T-helper 1 cell treated with Interleukin-12 subunit alpha and Interleukin-12 subunit beta and Interleukin-4 antibody, amounts not matched to agents 30 ng/mL and 1 ng/mL, for 36 hours (primary cell): ENCODE results near the gene QSOX1. TPM values are rescaled to one million over a fixed set of nuclear protein-coding genes. Genes with fewer than 3 reads are reported as not detected.

Source experiments
- intact Hi-C: fragments of 100-400 bp; cut with micrococcal nuclease; formaldehyde crosslinking; loops from one replicate; pipeline ENCODE4 v1.15.1; 2024
- total RNA-seq: library from RNA; stranded (reverse); gene quantifications from 2 replicates; pipeline ENCODE4 v1.2.3, GENCODE V29; 2022

QSOX1 gene
- total RNA-seq, 1 donor from 2014 or later: 40.5 TPM

DNA sequence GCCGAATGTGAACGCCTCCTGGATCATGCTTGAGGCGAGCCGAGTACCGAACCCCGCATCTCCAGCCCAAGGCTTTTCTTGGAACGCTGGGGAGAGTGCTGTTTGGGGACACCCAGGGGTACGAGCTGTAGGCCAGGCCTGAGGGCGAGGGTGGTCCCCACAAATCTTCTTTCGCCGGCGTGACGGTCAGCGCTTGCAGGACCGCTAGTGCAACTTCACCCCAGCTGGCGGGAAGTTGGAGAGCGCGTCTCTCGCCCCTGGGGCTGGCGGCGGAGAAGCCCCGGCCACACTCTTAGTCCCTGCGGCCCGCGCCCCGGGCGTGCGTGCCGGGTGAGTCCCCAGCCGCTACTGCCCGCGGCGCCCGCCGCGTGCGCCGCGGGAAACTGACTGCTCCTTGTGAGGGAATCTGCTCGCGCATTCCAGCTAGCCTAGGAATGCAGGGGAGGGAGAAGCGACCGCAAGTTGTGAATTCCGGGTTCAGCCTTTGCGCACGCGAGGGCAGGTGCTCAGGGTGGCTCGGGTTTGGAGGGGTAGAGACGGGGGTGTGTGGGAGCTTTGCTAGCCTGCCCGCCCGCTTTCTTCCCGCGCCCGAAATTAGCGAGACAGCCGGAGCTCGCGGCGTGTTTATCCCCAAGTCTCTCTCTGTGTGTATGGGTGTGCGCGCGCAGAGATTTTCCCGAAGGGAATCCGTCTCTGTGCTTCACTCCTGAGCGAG is 76.3 kb downstream of the QSOX1 start:
- intact Hi-C loops: loop anchor here (5.0 to 10.0 kb wide), 3 partner anchors 279 to 1254 kb away; partner anchors contain the start of genes CACNA1E and CEP350

DNA sequence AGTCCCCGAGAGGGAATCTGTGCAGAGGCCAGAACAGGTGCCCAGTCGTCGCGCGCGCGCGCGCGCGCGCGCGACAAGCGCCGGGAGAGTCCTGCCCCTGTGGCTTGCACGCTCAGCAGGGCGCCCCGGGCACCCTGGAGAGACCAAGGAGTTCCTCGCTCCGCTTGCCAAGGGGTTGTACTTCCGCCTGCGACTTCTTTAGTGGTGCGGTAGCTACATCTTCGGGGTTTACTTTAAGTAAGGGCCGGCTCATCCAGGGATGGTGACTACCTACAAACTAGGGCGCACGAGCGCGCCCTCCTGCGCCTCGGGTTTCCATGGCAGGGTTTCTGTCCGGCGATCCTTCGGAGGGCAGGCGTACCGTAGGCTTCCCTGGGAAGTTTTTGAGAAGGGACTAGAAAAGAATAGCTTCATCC is 76.8 kb downstream of the QSOX1 start:
- intact Hi-C loops: loop anchor here (5.0 to 10.0 kb wide), 3 partner anchors 279 to 1253 kb away; partner anchors contain the start of genes CACNA1E and CEP350

DNA sequence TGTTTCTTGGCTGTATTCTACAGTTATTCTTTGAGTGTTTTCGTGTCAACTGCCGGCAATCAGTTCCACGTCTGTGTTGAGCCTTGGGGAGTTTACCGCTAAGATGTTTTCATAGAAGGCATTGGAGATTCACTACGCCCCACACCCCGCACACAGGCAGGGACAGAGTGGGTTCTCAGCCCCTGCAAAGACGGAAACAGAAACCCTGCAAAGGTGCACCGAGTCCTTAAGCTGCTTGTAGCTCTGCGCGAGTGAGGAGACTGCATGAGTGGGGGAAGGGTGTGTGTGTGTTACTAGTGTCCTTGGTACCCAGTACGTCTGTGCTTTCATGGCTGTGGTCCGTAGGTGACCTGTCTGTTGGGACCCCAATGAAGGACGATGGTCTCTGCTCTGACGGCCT is 77.3 kb downstream of the QSOX1 start:
- intact Hi-C loops: loop anchor here (5.0 to 10.0 kb wide), 3 partner anchors 280 to 1253 kb away; partner anchors contain the start of genes CACNA1E and CEP350

DNA sequence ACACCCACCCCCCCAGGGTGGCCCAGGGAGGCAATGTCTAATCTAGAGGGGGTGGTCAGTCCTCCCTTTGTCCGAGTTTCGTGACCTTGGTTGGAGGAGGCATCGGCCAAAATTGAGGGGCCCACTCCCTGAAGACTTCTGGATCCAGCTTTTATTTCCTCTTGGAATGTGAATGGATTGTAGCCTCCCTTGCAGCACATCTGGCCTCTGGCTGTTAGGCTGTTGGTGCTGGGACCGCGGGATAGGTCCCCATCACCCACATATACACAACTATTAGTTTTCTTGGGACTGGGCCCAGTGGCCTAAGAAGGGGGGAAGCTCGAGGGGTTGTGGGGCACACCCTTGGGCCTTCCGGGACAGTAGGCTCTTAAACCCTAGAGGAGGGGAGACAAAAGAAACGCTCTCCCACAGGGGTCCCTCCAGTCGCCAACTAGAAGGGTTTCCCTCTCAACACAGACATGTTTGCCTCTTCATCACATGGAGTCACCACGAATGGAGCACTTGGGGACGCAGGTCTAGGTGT is 77.9 kb downstream of the QSOX1 start:
- intact Hi-C loops: loop anchor here (5.0 to 10.0 kb wide), 3 partner anchors 280 to 1252 kb away; partner anchors contain the start of genes CACNA1E and CEP350

DNA sequence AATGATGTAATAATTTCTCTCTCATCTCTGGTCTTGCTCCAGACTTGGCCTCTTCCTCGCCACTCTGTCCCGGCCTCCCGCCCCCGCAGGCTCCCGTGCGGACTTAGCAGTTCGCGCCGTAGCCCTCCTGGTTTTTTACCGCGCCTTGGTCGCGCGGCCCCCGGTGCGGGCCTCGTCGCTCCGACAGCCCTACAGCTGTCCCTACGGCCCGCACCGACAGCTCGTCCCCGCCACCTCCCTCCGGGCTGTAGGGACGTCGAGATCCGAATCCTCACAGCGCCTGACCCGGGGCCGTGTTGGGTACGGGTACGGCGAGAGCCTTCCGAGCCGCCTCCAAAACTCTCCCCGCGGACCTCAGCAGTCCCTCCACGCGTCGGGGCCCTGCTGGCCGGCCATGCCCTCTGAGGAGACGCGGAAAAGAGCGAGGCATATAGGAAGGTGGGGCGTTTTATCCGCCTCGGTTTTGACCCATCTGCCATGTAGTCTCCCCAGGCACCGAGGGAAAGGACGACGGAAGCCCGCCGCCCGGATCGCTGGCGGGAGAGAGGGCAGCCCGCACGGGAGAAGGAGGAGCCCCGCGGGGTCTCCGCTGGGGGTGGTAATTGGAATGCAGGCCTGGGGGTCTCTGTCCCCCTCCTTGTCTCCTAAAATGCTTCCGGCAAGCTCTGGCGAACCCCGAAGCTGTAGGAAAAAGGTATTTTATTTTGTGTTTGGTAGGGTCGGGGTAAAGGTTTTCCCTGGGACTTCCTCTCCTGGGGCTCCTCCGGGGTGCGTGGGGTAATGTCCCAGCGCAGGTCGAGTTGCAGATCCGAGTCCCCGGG is 78.7 kb downstream of the QSOX1 start:
- intact Hi-C loops: loop anchor here (5.0 to 10.0 kb wide), 3 partner anchors 281 to 1251 kb away; partner anchors contain the start of genes CACNA1E and CEP350

DNA sequence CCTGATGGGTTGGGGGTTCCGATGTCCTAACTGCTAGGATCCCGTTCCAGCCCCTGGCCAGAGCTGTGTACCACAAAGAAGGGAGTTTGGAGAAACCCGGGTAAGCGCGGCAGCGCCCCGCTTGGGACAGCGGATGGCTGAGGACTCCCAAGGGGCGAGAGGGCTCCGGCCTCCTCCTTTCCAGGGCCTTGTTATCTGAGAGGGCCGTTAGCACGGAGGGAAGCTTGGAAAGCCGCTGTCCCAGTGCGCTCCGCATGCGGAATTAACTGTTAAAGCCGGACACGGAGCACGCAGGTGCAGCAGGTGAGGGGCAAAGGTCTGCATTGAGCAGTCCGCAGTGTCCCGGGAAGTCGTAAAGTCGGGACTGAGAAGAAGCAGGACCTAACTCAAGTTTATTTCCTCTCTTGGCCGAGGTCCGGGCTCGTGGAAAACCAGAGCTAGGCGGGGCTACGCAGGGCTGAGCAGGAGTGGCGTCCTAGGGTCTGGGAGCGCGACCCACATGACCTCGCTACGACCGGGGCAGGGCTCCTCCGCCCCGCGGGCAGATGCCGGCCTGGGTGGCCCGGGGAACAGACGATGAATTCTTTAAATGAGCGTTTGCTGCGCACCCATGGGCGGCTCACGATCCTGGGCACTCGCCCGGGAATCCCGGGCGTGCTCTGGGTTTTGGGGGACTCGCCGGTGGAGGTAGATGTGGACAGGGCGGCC is 79.9 kb downstream of the QSOX1 start:
- intact Hi-C loops: loop anchor here (5.0 to 10.0 kb wide), 4 partner anchors 183 to 1250 kb away; partner anchors contain the start of genes CACNA1E and CEP350

DNA sequence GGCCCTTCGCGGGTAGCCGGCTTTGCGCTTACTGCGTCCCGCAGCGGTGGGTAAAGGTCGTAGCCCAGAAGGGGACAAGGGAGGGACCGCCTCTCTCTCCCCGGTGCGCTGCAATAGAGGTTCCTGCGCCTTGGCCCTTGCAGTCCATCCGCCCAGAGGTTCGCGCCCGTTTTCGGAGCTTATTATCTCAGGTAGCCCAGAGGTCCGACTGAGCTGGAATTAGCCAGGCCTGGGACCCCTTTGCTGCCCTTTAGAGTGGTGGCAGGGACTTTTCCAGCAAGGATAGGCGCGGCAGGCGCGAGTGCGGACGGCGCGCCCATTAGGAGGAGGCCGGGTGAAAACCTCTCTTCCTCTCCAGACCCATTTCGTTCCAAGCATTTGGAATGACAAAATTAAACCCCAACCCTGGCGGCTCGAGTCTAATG is 80.4 kb downstream of the QSOX1 start:
- intact Hi-C loops: loop anchor here (5.0 to 10.0 kb wide), 2 partner anchors 182 to 1250 kb away; partner anchors contain the start of gene CACNA1E

DNA sequence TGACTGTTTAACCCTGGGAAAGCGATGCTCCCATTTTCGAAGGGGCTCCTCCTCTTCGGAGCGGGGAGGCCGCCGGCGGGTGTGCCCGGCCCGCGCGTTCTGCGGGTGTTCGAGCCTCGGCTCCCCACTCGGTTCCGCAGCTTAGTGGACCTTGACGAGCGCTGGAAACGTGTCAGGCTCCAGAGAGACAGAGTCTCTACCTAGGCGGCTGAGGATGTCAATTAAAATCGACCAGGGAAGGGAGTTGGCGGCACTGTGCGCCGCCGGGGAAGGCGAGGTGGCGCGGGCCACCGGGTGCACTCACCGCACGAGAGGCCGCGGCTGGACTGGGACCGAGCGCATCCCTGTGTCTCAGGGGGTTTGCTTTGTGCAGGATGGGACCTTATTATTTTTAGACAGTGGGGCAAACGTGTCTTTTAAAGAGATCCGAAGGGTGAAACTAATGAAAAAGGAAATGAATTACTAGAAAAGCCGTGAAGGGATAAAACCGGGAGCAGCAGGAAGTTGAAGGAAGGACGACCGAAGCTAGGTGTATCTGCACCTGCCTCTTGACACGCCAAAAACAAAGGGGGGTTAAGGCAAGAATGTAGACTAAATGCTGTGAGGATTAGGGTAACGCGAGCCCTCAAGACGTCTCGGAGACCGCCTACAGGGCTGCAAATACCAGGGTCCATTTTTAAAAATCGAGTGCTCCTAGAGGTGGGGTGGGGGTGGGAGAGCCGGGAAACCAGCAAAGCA is 81.0 kb downstream of the QSOX1 start:
- intact Hi-C loops: loop anchor here (5.0 to 10.0 kb wide), 2 partner anchors 182 to 1249 kb away; partner anchors contain the start of gene CACNA1E

DNA sequence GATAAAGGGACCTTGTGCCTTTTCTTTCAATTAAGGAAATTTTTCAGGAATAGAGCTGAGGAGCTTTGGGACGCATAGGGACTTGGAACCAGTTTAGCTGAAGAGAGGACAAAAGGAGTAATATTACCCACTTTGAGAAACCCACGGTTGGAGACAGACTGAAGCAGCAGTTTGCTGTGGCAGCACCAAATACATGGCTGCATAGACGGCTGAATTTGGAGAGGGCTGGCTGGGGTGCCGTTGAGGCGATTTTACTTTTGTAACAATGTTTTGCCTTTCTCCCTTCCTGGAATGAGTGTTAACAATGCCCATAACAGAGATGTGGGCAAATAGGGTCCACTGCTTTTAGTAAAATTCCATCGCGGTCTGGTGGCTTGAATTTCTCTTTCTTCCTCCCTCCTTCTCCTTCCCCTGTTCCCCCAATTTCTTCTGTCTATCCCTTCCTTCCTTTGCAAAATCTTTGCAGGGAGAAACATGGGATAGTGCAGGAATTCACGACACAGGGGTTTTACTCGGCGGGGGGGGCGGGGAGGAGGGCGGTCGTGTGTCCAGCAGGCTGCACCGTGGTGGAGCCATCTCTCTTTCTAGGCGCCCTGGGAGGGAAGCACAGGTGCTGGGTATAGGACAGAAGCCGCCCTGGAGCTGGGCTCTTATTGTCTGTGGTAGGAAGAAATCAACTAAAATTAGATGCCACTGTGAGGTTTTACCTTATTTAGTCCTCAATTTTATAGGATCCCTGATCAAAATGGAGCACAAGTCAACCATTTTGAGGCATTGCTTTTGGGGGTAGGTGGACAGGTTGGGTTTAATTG is 82.2 kb downstream of the QSOX1 start:
- intact Hi-C loops: loop anchor here (1.0 to 10.0 kb wide), 3 partner anchors 9 to 1248 kb away; partner anchors contain the start of gene CACNA1E

DNA sequence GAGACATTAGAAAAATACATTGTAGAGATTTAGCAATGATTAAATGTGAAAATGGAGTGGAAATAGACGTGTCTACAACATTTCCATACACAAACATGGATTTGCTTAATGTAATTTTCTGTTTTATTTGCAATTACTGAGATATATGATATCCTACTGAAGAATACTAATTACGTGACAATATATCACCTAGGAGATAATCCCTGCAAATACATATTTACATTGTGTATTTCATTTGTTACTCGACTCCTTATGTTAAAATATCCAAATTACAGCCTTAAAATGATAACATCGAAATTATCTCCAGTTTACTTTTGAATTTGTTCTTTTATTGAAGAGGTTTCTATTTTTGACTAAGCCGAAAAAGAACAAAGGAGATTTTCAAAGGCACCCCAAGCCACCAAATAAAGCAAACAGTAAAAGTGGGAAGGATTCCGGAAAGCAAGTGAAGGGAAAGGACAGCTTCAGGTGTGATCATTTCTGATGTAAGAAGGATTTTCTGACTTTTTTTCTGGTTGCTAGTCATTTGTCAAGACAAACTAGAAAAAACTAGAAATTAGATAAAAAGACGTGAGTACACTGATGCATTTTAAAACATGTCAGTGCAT is 83.3 kb downstream of the QSOX1 start:
- intact Hi-C loops: loop anchor here (1.0 to 10.0 kb wide), 3 partner anchors 10 to 1247 kb away; partner anchors contain the start of gene CACNA1E

DNA sequence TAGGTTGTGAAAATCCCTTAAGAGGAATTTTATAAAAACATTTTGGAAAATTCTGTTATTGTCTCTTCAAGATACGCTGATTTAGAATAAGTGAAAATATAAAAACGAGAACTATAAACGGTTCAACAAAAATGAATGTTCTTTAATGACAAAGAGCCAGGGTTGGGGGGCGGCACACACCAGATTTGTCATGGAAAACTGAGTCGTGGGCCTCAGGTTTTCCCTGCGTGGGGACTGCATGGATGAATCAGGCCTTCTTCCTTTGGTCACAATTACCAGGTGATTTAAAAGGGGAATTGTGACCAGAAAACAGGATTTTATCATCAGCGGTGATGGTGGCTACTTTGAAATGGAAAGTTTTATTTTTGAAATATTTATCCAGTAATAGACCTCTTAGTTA is 84.0 kb downstream of the QSOX1 start:
- intact Hi-C loops: loop anchor here (5.0 to 10.0 kb wide), 2 partner anchors 179 to 1246 kb away; partner anchors contain the start of gene CACNA1E

DNA sequence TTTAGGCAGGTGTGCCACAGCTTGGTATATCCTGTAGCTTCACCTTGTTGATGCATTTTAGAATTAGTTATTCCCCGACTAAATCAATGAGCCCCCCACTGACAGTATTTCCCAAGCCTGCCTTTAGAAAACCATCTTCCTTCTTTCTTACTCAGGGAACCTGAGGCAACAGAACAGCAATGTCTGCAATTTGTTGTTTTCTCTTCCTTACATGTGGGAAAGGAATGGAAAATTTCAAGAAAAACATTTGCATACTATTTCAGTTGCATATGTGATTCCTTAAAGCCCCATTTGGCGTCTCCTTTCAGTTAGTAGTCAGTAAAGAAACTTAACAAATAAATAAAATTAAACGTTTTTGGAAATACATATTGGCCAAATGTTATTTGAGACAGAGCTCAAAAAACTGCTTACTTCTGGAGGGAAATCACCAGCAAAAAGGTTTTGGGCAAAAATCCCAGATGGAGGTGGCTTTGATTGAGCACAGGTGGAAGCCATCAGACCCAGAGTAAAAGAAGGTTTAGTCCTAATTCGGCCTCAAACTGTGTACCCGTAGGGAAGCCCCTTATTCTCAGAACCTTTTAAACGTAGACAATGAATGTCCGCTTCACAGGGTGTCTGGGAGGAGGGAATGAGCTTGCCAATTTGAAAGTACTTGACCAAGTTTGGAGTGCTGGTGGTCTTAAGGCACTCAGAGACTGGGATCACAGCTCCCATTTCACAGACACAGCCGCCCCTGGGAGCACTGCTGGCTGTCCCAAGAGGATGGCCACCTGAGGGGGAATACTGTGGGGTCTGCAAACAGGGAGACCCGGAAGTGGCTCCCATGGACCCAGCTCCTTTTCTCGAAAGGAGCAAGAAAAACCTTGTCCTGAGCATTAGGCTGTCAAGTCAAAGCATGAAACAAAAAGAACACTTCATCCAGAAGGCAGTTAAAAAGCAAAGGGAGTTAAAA is 84.8 kb downstream of the QSOX1 start:
- intact Hi-C loops: loop anchor here (5.0 to 10.0 kb wide), 2 partner anchors 178 to 1245 kb away; partner anchors contain the start of gene CACNA1E

DNA sequence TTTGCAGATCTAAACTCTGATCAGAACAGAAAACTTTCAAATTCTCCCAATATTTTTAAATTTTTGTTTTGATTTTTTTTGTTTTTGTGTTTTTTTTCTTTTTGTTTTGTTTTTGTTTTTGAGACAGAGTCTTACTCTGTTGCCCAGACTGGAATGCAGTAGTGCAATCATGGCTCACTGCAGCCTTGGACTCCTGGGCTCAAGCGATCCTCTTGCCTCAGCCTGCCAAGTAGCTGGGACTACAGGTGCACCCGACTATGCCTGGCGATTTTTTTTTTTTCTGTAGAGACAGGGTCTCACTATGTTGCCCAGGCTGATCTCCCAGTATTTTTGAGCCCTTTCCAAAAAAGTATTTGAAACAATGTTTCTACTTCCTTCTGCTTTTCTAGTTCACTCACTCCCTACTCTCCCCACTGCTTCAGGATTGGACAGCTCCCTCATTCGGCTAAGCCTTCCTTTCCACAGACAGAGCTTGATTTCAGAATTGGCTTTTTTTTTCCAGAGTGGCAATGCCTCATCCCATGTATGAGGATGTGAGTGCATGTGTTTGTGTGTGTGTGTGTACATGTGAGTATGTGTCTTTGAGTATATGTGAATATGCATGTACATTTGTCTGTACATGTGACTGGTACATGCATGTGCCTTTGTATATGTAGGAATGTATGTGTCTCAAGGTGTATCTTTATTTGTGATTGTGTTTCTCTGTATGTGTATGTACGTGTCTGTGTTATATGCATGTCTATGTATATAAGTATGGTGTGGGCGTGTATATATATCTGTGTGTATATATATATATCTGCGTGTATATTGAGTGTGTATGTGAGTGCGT is 87.3 kb downstream of the QSOX1 start:
- intact Hi-C loops: no loop called here

DNA sequence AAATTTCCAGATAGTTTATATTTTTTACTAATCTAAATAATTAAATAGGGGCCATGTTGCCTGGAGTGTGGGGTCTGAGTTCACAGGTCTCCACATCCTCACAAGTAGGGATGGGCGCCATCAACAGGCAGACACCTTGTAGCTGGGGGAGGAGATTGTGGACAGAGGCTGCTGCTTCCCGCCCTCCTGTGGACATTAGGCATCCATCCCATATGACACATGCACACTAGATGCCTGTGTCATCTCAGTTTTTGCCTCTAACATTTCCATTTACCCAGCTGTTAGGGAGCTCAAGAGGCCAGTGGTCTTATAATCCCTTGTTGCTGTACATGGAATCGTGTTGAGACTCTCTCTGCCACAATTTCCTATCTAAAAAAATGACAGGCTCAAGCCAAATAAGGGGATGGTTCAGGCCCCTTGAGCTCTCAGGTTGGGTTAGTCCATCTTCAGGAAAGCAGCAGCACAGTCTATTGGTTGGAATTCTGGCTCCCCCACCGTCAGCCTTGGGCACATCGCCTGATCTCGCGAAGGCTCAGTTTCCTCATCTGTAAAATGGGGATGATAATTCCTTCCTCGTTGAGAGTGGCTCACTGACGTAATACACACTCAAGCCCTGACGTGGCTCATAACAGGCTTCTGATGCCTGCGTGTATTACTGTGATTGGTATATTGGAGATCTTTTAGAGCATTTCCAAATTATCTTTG is 89.0 kb downstream of the QSOX1 start:
- intact Hi-C loops: no loop called here

DNA sequence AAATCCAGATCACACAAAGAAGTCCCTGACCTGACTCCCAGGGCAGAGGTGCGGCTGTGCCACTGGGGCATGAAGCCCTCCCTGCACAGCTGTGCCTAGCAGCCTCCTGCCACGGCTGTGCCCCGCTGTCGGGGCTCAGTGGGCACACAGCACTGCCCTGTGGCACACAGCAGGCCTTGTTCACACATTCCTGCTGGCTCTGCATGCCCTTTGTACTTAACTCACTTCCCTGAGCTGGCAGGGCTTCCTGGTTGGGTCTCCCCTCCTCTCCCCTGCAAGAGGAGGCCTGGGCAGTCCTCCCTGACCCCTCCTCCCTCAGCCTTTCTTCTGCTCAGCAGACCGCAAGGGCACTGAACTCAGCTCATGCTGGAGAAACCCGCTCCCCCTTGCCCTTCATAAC is 90.2 kb downstream of the QSOX1 start:
- intact Hi-C loops: no loop called here

DNA sequence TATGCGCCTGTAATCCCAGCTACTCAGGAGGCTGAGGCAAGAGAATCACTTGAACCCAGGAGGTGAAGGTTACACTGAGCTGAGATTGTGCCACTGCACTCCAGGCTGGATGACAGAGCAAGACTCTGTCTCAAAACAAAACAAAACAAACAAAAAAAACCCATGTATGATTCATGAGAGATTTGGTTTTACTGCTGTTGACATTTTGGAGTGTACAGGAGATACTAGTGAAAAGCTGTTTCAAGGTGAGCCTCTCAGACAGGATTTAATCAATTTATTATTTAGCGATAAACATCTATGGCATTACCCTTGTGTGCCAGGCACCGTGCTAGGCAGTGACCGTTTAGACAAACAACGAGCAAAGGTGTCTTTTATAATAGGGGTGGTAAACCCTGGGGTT is 91.9 kb downstream of the QSOX1 start:
- intact Hi-C loops: no loop called here
